Mesothelial cell of epicardium (in vitro differentiated cells): ENCODE data around the gene DMBX1. TPM values are rescaled to one million over a fixed set of nuclear protein-coding genes. Genes with fewer than 3 reads are reported as not detected.

Experiments
- DNase-seq, 2 experiments: peaks; one replicate each; pipeline ENCODE4 v3.0.0; 2021; ENCODE audit warnings: low spot score in 2 of 2; ENCODE audit not compliant: unreplicated experiment in 2 of 2
- H3K27ac Mint-ChIP-seq: 2 replicates; pipeline ENCODE4 v1.8.0; 2021; ENCODE audit warnings: mixed read lengths
- H3K27me3 Mint-ChIP-seq: 2 replicates; pipeline ENCODE4 v1.8.0; 2021; ENCODE audit warnings: low read depth, mixed read lengths
- H3K36me3 Mint-ChIP-seq: 2 replicates; pipeline ENCODE4 v1.8.0; 2021; ENCODE audit warnings: mixed read lengths
- H3K4me1 Mint-ChIP-seq: 2 replicates; pipeline ENCODE4 v1.8.0; 2021; ENCODE audit warnings: mixed read lengths
- H3K4me3 Mint-ChIP-seq: 2 replicates; pipeline ENCODE4 v1.8.0; 2021; ENCODE audit warnings: mild to moderate bottlenecking, moderate library complexity, mixed read lengths
- H3K9me3 Mint-ChIP-seq: 2 replicates; pipeline ENCODE4 v1.8.0; 2021; ENCODE audit warnings: mixed read lengths
- CTCF ChIP-seq: fragments of 200-600 bp; sonication (generic); IDR thresholded peaks from one replicate; pipeline ENCODE4 v1.5.0; 2021; ENCODE audit warnings: antibody characterized with exemption; ENCODE audit not compliant: unreplicated experiment
- total RNA-seq: library from RNA; stranded (reverse); gene quantifications from 3 replicates; pipeline ENCODE4 v1.2.1, GENCODE V29; 2021

The DMBX1 gene
- total RNA-seq, 1 donor from 2014 or later = not detected

DNA sequence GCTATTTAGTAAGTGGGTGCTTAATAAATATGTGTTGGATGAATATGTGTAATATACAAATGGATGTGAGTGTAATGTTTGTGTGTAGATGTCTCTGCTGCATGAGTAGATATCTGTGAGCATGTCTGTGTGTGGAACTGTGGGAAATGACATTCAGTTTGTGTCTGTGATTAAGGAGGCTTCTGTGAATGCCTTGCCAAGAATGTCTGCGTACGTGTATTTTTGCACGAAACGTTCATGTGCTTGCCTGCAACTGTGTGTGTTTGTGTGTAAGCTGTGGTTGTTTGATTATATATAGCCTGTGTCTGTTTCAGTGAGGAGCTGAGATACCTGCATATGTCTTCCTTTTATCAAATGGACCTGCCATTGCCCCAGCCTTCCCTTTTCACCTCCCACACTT is 13.8 kb downstream of the DMBX1 start:
- Mint-ChIP-seq H3K27ac (no peak overlapping the region), H3K36me3 (no peaks in the 10 kb centered on the region), H3K27me3 (peaks cover 51% of the 10 kb centered on the region), H3K9me3 (no peaks in the 10 kb centered on the region), H3K4me3 (no peak overlapping the region), H3K4me1 (no peaks in the 10 kb centered on the region)
- DNase-seq = no peak
- no peak for TF ChIP-seq CTCF

- Mint-ChIP-seq H3K27me3 (peaks cover 32% of the 10 kb centered on the region), H3K9me3 (no peaks in the 10 kb centered on the region), H3K4me3 (no peak overlapping the region), H3K36me3 (no peaks in the 10 kb centered on the region), H3K27ac (no peak overlapping the region), H3K4me1 (no peaks in the 10 kb centered on the region)
- no peak for DNase-seq
- no peak for TF ChIP-seq CTCF
Measured at GRCh38 chr1:46506470-46507219, 17.0 kb downstream of the DMBX1 start.

DNA sequence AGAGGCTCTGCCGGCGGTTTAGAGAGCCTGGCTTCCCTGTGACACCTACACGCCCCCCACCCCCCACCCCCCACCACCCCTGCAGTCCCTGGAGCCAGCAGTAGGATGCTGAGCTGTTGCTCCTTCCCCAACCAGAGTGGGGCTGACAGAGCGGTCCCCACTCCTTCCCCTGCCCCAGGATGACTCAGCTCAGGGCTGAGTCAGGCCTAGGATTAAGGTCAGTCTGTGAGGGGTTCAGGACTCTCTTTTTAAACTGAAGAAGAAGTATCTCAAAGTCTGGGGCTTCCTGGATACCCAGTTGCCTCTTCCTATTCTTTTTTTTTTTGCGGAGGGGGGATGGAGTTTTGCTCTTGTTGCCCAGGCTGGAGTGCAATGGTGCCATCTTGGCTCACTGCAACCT is 19.1 kb downstream of the DMBX1 start:
- no peak for DNase-seq
- no peak overlapping the region for H3K4me3 Mint-ChIP-seq
- no peaks in the 10 kb centered on the region for H3K9me3 Mint-ChIP-seq
- no peak overlapping the region for H3K27ac Mint-ChIP-seq
- TF ChIP-seq CTCF = no peak
- no peaks in the 10 kb centered on the region for H3K36me3 Mint-ChIP-seq
- H3K27me3 Mint-ChIP-seq = peaks cover 29% of the 10 kb centered on the region
- H3K4me1 Mint-ChIP-seq = peaks cover 4% of the 10 kb centered on the region

DNA sequence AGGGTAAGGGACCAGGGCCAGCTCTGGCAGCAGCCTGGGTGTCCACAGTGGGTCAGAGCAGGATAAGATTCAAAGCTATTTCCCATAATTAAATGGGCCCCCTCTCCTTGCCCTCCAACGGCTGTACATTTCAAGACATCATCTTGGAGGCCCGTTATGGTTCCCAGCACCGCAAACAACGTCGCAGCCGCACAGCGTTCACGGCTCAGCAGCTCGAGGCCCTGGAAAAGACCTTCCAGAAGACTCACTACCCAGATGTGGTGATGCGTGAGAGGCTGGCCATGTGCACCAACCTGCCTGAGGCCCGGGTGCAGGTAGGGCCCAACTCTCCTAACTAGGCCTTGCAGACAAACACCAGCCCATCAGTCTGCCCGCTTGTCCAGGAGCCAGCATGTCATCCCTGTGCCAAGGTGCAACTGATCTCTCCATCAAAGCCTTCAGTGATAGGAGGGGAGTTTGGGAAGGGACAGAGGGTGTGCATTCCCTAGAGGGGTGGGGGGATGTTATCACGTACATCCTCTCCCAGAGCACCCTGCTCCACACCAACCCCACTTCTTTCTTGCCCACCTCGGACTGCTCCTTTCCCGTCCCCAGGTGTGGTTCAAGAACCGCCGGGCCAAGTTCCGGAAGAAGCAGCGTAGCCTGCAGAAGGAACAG is 20.8 kb downstream of the DMBX1 start:
- Mint-ChIP-seq H3K27ac (no peak overlapping the region), H3K9me3 (no peaks in the 10 kb centered on the region), H3K27me3 (peaks cover 34% of the 10 kb centered on the region), H3K4me3 (no peak overlapping the region), H3K36me3 (no peaks in the 10 kb centered on the region), H3K4me1 (peaks cover 4% of the 10 kb centered on the region)
- DNase-seq = no peak
- no peak for TF ChIP-seq CTCF

DNA sequence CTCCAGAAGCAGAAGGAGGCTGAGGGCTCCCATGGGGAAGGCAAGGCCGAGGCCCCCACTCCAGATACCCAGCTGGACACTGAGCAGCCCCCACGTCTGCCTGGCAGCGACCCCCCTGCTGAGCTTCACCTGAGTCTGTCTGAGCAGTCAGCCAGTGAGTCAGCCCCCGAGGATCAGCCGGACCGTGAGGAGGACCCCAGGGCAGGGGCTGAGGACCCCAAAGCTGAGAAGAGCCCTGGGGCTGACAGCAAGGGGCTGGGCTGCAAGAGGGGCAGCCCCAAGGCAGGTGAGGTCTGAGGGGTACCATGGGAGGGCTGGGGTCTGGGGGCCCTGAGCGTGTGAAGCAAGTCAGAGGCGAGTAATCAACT is 21.3 kb downstream of the DMBX1 start:
- Mint-ChIP-seq H3K9me3 (no peaks in the 10 kb centered on the region), H3K27ac (no peak overlapping the region), H3K36me3 (no peaks in the 10 kb centered on the region), H3K4me3 (no peak overlapping the region), H3K27me3 (peaks cover 39% of the 10 kb centered on the region), H3K4me1 (peaks cover 4% of the 10 kb centered on the region)
- no peak for DNase-seq
- TF ChIP-seq CTCF = no peak
